ENCODE measurements around the gene SLC29A4. TPM values are rescaled to one million over a fixed set of nuclear protein-coding genes. Genes with fewer than 3 reads are reported as not detected.

SLC29A4 gene, protein sequence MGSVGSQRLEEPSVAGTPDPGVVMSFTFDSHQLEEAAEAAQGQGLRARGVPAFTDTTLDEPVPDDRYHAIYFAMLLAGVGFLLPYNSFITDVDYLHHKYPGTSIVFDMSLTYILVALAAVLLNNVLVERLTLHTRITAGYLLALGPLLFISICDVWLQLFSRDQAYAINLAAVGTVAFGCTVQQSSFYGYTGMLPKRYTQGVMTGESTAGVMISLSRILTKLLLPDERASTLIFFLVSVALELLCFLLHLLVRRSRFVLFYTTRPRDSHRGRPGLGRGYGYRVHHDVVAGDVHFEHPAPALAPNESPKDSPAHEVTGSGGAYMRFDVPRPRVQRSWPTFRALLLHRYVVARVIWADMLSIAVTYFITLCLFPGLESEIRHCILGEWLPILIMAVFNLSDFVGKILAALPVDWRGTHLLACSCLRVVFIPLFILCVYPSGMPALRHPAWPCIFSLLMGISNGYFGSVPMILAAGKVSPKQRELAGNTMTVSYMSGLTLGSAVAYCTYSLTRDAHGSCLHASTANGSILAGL
- 10 to 100 TPM in 1 of 6 donors, 1 to 10 TPM in 3, under 1 TPM in 2; 0.39 to 10.5 (median 1.4) TPM for total RNA-seq

DNA sequence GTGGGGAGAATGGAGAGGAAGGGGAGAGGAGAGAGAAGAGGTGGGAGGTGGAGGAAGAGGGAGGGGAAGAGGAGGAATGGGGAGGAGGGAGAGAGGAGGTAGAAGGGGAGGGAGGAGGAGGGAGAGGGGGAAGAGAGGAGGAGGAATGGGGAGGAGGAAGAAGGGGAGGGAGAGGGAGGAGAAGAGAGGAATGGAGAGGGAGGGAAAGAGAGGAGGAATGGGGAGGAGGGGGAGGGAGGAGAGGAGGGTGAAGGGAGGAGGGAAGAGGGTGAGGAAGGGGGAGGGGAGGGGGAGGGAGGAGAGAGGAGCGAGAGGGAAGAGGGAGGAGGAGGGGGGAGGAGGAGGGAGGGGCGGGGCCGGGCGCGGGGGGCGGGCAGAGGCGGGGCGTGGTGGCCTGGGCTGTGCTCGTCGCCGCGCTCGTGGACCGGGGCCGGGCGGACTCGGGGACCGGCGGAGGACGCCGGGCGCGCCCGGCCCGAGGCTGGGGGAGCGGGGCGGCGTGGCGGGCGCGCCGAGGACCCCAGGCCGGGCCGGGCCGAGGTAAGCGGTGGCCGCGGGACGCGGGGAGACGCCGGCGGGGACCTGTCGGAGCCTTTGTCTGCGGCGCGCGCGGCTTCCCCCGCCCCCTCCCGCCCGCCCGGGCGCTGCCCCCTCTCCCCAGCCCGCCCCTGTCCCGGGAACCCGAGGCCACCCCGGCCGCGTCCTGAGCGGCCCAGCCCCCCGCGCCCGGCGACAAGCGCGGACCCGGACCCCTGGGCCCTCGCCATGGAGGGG, at the start of gene SLC29A4:
TSS of gene SLC29A4 (plus strand) at position 401 of the 774 bp plus-strand sequence. CDS start 4,874 bp downstream, outside the sequence.
- peak in 1 of 2 donors; percentile 72 for ATAC-seq (ENCODE audit: low FRiP score in 2 of 2)
- TF ChIP-seq POLR2AphosphoS5 (IDR thresholded peaks at IDR 0.05) (no peak), CTCF (IDR thresholded peaks at IDR 0.05) (no peak), EP300 (IDR thresholded peaks at IDR 0.05) (no peak), POLR2A (IDR thresholded peaks at IDR 0.05) (no peak)
- 3% methylated on average over 9 of the region's 69 CpGs; no CpG with 5 or more reads in 1 of the 2 donors for WGBS, 2 donors

DNA sequence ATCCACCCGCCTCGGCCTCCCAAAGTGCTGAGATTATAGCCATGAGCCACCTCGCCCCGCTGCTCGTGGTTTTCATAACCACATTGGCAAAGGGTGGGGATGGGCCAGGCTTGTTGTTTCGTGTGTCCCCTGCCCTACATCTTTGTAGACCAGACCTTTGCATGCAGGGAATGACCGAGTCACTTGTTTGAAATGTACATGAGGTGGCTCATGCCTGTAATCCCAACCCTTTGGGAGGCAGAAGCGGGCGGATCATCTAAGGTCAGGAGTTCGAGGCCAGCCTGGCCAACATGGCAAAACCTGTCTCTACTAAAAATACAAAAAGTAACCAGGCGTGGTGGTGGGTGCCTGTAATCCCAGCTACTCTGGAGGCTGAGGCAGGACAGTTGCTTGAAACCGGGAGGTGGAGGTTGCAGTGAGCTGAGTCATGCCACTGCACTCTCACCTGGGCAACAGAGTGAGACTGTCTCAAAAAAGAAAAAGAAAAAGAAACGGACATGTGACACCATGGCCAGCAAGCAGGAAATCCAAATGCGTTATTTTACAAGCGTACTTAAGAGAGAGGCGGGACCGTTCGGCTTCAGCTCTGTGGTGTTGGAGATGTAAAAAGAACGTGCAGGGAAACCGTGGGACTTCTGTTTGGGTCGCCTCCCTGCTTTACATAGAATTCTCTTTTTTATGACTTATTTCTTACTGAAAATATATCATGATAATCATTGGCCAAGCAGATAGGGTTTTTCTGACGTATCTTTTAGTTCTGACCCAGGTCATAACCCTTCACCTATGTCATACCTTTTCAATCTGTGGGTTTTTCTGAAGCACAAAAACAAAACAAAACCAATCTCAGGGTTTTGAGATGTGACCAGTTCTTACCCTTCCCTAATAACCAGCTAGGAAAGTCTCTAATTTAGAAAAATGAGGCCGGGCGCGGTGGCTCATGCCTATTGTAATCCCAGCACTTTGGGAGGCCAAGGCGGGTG, 47.6 kb upstream of the SLC29A4 start:
- Histone ChIP-seq H3K27me3 (no peaks in the 10 kb centered on the region), H3K4me1 (peaks cover 3 to 39% (median 34%) of the 10 kb centered on the region in 4 donors), H3K9me3 (no peaks in the 10 kb centered on the region), H3K36me3 (peaks cover 0 to 31% (median 18%) of the 10 kb centered on the region in 4 donors), H3K27ac (no peak overlapping the region), H3K4me3 (no peak overlapping the region)
- DNase-seq (peak in 1 of 2 donors; percentile 65), ATAC-seq (ENCODE audit: low FRiP score in 2 of 2) (no peak)
- WGBS, 2 donors = 66 to 72% methylated on average over 26 of the region's 26 CpGs
- TF ChIP-seq EP300 (IDR thresholded peaks at IDR 0.05) = no peak

More for the DNA sequence above, at the start of gene SLC29A4:
- H3K9me3 ChIP-seq = no peaks in the 10 kb centered on the region
- H3K4me1 ChIP-seq = peaks cover 7 to 17% (median 10%) of the 10 kb centered on the region in 4 donors
- H3K27me3 ChIP-seq = peaks cover 0 to 6% (median 2%) of the 10 kb centered on the region in 4 donors
- peak; percentile 44 to 90 for DNase-seq
- no peak within 1 kb of the TSS for H3K27ac ChIP-seq
- H3K36me3 ChIP-seq = no peaks in the 10 kb centered on the region
- H3K4me3 ChIP-seq = peak within 1 kb of the TSS; percentile 37 to 55 (median 52)

DNA sequence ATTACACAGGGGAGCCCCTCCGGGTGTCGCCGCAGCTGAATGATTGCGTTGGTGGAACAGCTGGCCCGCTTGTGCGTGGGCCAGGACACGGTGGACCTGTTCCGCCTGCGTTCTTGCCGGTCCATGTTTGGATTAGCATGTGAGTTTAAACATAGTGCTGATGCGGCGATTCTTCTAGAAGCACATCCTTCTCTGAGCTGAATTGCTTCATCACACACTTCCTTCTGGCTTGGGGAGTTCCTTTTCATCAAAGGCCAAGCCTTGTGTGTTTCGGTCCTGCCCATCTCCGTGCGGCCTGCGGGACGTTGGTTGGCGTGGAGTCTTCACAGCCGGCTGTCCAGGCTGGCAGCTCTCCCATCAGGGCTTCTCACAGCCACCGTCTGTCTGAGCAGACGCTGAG, 45.5 kb upstream of the SLC29A4 start:
- TF ChIP-seq CTCF (IDR thresholded peaks at IDR 0.05) = no peak
- TF ChIP-seq EP300 (IDR thresholded peaks at IDR 0.05) = no peak
- peak in 1 of 4 donors; percentile 54 for TF ChIP-seq POLR2A (IDR thresholded peaks at IDR 0.05)
- TF ChIP-seq POLR2AphosphoS5 (IDR thresholded peaks at IDR 0.05) = peak; percentile 64 to 69
- DNase-seq = peak; percentile 72 to 77
- H3K27ac ChIP-seq = peak overlapping the region in 3 of 4 donors; percentile 12 to 63 (median 39)
- ATAC-seq (ENCODE audit: low FRiP score in 2 of 2) = peak; percentile 38 to 85
- H3K4me1 ChIP-seq = peaks cover 12 to 29% (median 25%) of the 10 kb centered on the region in 4 donors
- no peaks in the 10 kb centered on the region for H3K27me3 ChIP-seq
- H3K4me3 ChIP-seq = peak overlapping the region in 2 of 4 donors; percentile 21 to 33
- peaks cover 0 to 10% (median under 1%) of the 10 kb centered on the region in 4 donors for H3K36me3 ChIP-seq
- 32 to 46% methylated on average over 21 of the region's 21 CpGs for WGBS, 2 donors
- no peaks in the 10 kb centered on the region for H3K9me3 ChIP-seq

DNA sequence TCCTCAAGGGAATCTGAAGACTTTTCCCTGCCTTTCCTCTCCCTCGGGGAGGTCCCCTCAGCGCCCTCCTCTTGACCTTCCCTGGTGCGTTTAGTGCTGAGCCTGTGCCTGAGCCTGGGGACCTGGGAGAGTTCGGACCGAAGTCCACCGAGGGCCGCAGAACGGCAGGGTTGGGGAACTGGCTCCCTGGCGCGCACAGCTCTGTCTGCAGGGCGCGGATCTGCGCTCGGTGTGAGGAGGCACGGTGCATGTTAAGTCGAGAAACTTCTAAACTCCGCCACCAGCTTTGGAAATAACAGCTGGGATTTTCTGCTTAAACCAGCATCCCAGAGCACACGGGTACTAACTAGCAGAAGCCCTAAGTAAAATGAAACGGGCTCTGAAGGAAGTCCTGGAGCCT, 44.2 kb upstream of the SLC29A4 start:
- no peaks in the 10 kb centered on the region for H3K27me3 ChIP-seq
- peak in 1 of 2 donors; percentile 62 for DNase-seq
- no peaks in the 10 kb centered on the region for H3K9me3 ChIP-seq
- peaks cover 12 to 23% (median 18%) of the 10 kb centered on the region in 4 donors for H3K4me1 ChIP-seq
- H3K27ac ChIP-seq = no peak overlapping the region
- no peak for ATAC-seq (ENCODE audit: low FRiP score in 2 of 2)
- 86 to 88% methylated on average over 19 of the region's 19 CpGs for WGBS, 2 donors
- no peak for TF ChIP-seq EP300 (IDR thresholded peaks at IDR 0.05)
- no peak for TF ChIP-seq POLR2AphosphoS5 (IDR thresholded peaks at IDR 0.05)
- no peak for TF ChIP-seq POLR2A (IDR thresholded peaks at IDR 0.05)
- TF ChIP-seq CTCF (IDR thresholded peaks at IDR 0.05) = no peak
- H3K36me3 ChIP-seq = no peaks in the 10 kb centered on the region
- H3K4me3 ChIP-seq = no peak overlapping the region
